ENCODE measurements around the gene PNMA1.

GRCh38 chr14:73686901-73687300 is 27.3 kb downstream of the PNMA1 start:
- TF ChIP-seq CTCF (IDR thresholded peaks at IDR 0.05) (no peak), EZH2phosphoT487 (IDR thresholded peaks at IDR 0.05) (no peak), EZH2 (IDR thresholded peaks at IDR 0.05) (no peak)

All from neural progenitor cell (in vitro differentiated cells).